Lower leg skin (tissue), 3 donors: ENCODE results near the gene LAMC2.

Experiments used
- POLR2A ChIP-seq, 2 donors: fragments of 450-650 bp; IDR thresholded peaks; one replicate each; pipeline ENCODE4 v1.6.1; 2016 to 2017; ENCODE audit warnings: antibody characterized with exemption in 2 of 2, mild to moderate bottlenecking in 1 of 2, moderate library complexity in 1 of 2
- TF ChIP-seq, protein P1 (sequence below), 3 donors: fragments of 450-650 bp; IDR thresholded peaks; one replicate each; pipeline ENCODE4 v1.5.1; 2016; ENCODE audit warnings: antibody characterized with exemption in 3 of 3, mild to moderate bottlenecking in 3 of 3, moderate library complexity in 2 of 3

DNA sequence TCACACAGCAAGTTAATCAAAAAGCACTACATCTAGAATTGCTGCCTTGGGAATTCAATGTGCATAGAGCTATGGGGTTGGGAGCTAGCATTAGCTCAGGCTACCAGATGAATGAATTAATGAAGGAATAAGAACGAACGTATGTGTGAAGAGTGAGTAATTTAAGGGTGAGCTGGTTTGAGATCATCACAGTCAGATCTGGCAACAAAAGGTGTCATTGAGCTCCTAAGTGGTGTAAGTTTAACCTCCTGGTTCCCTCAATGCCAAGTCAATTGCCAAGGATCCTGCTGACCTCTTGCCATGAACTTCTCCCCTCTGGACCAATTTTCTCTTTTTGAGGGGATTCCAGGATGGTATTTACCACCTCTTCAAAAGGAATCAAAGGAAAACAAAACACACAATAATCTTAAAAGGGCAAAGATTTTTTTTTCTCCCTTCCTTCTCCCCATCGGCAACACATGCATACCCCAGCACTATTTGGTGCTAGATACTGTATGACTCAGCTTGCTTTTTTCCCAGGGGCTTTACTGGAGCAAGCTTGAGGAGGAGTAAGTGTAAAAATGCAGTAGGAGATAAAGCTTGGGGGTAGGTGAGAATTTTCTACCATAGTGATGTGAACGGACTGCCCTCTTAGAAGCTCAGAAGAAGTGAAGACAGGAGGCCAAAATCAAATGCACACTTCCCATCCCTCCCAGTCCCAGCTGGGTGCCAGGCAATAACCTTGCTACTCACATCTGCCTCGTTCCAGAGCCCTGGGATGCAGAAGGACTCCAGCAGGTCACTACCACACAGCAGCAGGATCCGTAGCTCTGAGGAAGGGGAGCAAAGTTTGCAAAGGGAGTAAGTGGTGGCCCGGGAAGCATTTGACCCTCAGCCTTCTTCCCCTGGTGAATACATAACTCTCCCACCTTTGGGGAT, 92.0 kb downstream of the LAMC2 start:
- TF ChIP-seq, protein P1, sequence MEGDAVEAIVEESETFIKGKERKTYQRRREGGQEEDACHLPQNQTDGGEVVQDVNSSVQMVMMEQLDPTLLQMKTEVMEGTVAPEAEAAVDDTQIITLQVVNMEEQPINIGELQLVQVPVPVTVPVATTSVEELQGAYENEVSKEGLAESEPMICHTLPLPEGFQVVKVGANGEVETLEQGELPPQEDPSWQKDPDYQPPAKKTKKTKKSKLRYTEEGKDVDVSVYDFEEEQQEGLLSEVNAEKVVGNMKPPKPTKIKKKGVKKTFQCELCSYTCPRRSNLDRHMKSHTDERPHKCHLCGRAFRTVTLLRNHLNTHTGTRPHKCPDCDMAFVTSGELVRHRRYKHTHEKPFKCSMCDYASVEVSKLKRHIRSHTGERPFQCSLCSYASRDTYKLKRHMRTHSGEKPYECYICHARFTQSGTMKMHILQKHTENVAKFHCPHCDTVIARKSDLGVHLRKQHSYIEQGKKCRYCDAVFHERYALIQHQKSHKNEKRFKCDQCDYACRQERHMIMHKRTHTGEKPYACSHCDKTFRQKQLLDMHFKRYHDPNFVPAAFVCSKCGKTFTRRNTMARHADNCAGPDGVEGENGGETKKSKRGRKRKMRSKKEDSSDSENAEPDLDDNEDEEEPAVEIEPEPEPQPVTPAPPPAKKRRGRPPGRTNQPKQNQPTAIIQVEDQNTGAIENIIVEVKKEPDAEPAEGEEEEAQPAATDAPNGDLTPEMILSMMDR (IDR thresholded peaks at IDR 0.05) = no peak
- no peak for TF ChIP-seq POLR2A (IDR thresholded peaks at IDR 0.05)
